Mesenchymal stem cell (in vitro differentiated cells and primary cell): ENCODE measurements around the gene EXOC3L1.

Experiments
- DNase-seq: peaks from one replicate; pipeline ENCODE4 v3.0.0-alpha.2; 2013
- H2AFZ ChIP-seq: one replicate; pipeline ENCODE4 v1.6.1; 2013; ENCODE audit warnings: low read depth, mild to moderate bottlenecking, control low read depth, inconsistent platforms, low read length, moderate library complexity
- H2AK5ac ChIP-seq: 2 replicates; pipeline ENCODE4 v1.6.1; 2013; ENCODE audit warnings: low read length, moderate library complexity, mild to moderate bottlenecking, inconsistent platforms; ENCODE audit not compliant: severe bottlenecking
- H2BK120ac ChIP-seq: one replicate; pipeline ENCODE4 v1.6.1; 2013; ENCODE audit warnings: low read depth, mild to moderate bottlenecking, inconsistent platforms, low read length, moderate library complexity
- H2BK12ac ChIP-seq, 2 experiments: one replicate each; pipeline ENCODE4 v1.6.1; 2013; ENCODE audit warnings: inconsistent platforms in 2 of 2, low read length in 2 of 2, mild to moderate bottlenecking in 2 of 2, moderate library complexity in 2 of 2, control low read depth in 1 of 2
- H2BK15ac ChIP-seq: one replicate; pipeline ENCODE4 v1.6.1; 2013; ENCODE audit warnings: mild to moderate bottlenecking, low read depth, inconsistent platforms; ENCODE audit not compliant: poor library complexity, severe bottlenecking
- H2BK5ac ChIP-seq: 2 replicates; pipeline ENCODE4 v1.6.1; 2013; ENCODE audit warnings: low read depth, mild to moderate bottlenecking, low read length, control low read depth, inconsistent platforms; ENCODE audit not compliant: poor library complexity, severe bottlenecking
- H3K14ac ChIP-seq, 2 experiments: one replicate each; pipeline ENCODE4 v1.6.1; 2013; ENCODE audit warnings: inconsistent platforms in 2 of 2, low read length in 2 of 2, control low read depth in 1 of 2, mild to moderate bottlenecking in 1 of 2, moderate library complexity in 1 of 2
- H3K18ac ChIP-seq, 2 experiments: one replicate each; pipeline ENCODE4 v1.6.1; 2013; ENCODE audit warnings: inconsistent platforms in 2 of 2, low read length in 2 of 2, control low read depth in 1 of 2, low read depth in 1 of 2, mild to moderate bottlenecking in 1 of 2
- H3K23ac ChIP-seq, 2 experiments: one replicate each; pipeline ENCODE4 v1.6.1; 2013; ENCODE audit warnings: inconsistent platforms in 2 of 2, low read length in 2 of 2, mild to moderate bottlenecking in 2 of 2, moderate library complexity in 2 of 2, control low read depth in 1 of 2
- H3K27ac ChIP-seq: 2 replicates; pipeline ENCODE4 v1.5.1; 2013; ENCODE audit warnings: mild to moderate bottlenecking, moderate library complexity, low read length, control low read depth, inconsistent platforms; ENCODE audit not compliant: poor library complexity, severe bottlenecking
- H3K27me3 ChIP-seq, 2 experiments: 2 replicates each; pipeline versions ENCODE4 v1.6.1 to v1.7.0; 2013; ENCODE audit warnings: low read length in 2 of 2, mild to moderate bottlenecking in 2 of 2, moderate library complexity in 2 of 2, control low read depth in 1 of 2, inconsistent platforms in 1 of 2; ENCODE audit not compliant: control insufficient read depth in 1 of 2, insufficient read depth in 1 of 2
- H3K36me3 ChIP-seq, 2 experiments: 2 replicates each; pipeline versions ENCODE4 v1.6.1 to v1.7.0; 2013; ENCODE audit warnings: low read length in 2 of 2, control low read depth in 1 of 2, inconsistent platforms in 1 of 2, low read depth in 1 of 2, mild to moderate bottlenecking in 1 of 2; ENCODE audit not compliant: insufficient read depth in 2 of 2, control insufficient read depth in 1 of 2
- H3K4ac ChIP-seq, 2 experiments: one replicate each; pipeline ENCODE4 v1.6.1; 2013; ENCODE audit warnings: inconsistent platforms in 2 of 2, low read length in 2 of 2, mild to moderate bottlenecking in 2 of 2, moderate library complexity in 2 of 2, control low read depth in 1 of 2, low read depth in 1 of 2
- H3K4me1 ChIP-seq: 2 replicates; pipeline ENCODE4 v1.6.1; 2013; ENCODE audit warnings: low read depth, low read length, control low read depth; ENCODE audit not compliant: control insufficient read depth, insufficient read depth
- H3K4me2 ChIP-seq: 2 replicates; pipeline ENCODE4 v1.6.1; 2013; ENCODE audit warnings: low read length, mild to moderate bottlenecking, inconsistent platforms; ENCODE audit not compliant: poor library complexity, severe bottlenecking
- H3K4me3 ChIP-seq, 2 experiments: 2 replicates each; pipeline versions ENCODE4 v1.5.1 to v1.7.0; 2013; ENCODE audit warnings: low read length in 2 of 2, mild to moderate bottlenecking in 2 of 2, control low read depth in 1 of 2, low read depth in 1 of 2; ENCODE audit not compliant: insufficient read depth in 1 of 2
- H3K79me1 ChIP-seq: replicated peaks from 2 replicates; pipeline ENCODE4 v1.6.1; 2013; ENCODE audit warnings: mild to moderate bottlenecking, control low read depth, low read length, inconsistent platforms; ENCODE audit not compliant: poor library complexity, severe bottlenecking
- H3K9ac ChIP-seq: 2 replicates; pipeline ENCODE4 v1.7.0; 2013; ENCODE audit warnings: mild to moderate bottlenecking, low read length, moderate library complexity
- H3K9me3 ChIP-seq: 2 replicates; pipeline ENCODE4 v1.7.0; 2013; ENCODE audit warnings: mild to moderate bottlenecking, low read length; ENCODE audit not compliant: control insufficient read depth
- H4K8ac ChIP-seq: one replicate; pipeline ENCODE4 v1.6.1; 2013; ENCODE audit warnings: inconsistent platforms, mild to moderate bottlenecking, low read length, moderate library complexity
- H4K91ac ChIP-seq: one replicate; pipeline ENCODE4 v1.6.1; 2013; ENCODE audit warnings: mild to moderate bottlenecking, low read length, inconsistent platforms
- WGBS: methylation state at CpG from one replicate; pipeline ENCODE4 v1.1.7; 2013; ENCODE audit warnings: mixed read lengths; 5-methylcytosine and 5-hydroxymethylcytosine counted together

Gene EXOC3L1

DNA sequence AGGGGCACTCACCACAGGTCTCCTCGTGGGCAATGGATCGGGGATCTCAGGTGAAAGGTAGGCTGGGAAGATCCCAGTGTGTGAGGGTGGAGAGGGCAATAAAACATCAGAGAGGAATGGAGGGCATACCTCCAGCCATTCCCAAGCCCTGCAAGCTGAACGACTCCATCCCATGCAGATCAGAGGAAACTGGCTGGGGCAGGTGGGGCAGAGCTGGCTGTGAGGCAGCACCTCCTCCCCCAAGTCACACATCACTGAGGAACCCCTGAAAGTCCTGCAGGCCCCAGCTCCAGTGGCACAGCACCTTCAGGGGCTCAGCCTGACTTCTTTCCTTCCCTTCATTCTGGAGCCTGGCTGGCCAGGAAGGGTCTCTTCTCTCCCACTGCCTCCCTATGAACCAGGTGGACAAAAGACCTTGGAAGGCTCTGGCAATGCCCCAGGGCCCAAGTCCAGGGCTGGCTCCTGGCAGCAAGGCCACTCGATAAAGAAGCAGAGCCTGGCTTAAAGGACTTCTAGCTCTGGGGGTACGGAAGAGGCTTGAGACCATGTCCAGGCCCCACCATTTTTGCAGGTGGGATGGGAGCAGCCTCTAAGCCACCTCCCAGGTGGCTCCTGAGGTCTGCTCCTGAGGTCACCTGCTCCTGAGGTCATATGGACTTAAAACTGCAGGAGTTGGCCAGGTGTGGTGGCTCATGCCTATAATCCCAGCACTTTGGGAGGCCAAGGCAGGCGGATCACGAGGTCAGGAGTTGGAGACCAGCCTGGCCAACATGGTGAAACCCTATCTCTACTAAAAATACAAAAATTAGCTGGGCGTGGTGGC lies 23.5 kb upstream of the EXOC3L1 start:
- Histone ChIP-seq H4K91ac (no peak overlapping the region), H4K8ac (no peak overlapping the region), H3K36me3 (peaks cover 19 to 26% of the 10 kb centered on the region in 2 experiments), H3K9ac (no peak overlapping the region), H3K9me3 (no peaks in the 10 kb centered on the region), H3K4me3 (no peak overlapping the region), H2BK15ac (no peak overlapping the region), H3K4ac (no peak overlapping the region), H3K14ac (no peak overlapping the region), H2BK12ac (no peak overlapping the region), H3K4me1 (peaks cover 4% of the 10 kb centered on the region), H3K4me2 (no peak overlapping the region), H2BK120ac (no peak overlapping the region), H2AFZ (no peak overlapping the region), H3K27me3 (no peaks in the 10 kb centered on the region), H2BK5ac (no peak overlapping the region), H2AK5ac (no peak overlapping the region), H3K27ac (no peak overlapping the region), H3K18ac (no peak overlapping the region), H3K79me1 (no peaks in the 10 kb centered on the region), H3K23ac (no peak overlapping the region)
- DNase-seq = no peak
- 80% methylated on average over 7 of the region's 8 CpGs for WGBS

DNA sequence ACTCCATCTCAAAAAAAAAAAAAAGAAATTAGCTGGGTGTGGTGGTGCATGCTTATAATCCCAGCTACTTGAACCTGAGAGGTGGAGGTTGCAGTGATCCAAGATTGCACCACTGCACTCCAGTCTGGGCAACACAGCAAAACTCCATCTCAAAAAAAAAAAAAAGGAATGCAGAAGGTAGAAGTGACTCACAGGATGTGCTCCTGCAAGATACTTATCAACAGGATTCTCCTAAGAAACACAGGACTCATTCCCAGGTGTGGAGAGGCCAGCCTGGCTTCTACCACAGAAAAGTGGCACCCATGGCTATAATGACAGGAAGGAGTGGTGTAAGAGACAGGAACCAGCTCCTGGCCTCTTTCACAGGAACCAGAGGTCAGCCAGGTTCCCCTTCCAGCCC lies 22.8 kb upstream of the EXOC3L1 start:
- peaks cover 19 to 26% of the 10 kb centered on the region in 2 experiments for H3K36me3 ChIP-seq
- no peak overlapping the region for H2AK5ac ChIP-seq
- H3K4ac ChIP-seq = no peak overlapping the region
- H3K9me3 ChIP-seq = no peaks in the 10 kb centered on the region
- H3K4me1 ChIP-seq = peaks cover 9% of the 10 kb centered on the region
- H3K27me3 ChIP-seq = no peaks in the 10 kb centered on the region
- H3K14ac ChIP-seq = no peak overlapping the region
- no peak overlapping the region for H4K91ac ChIP-seq
- H3K23ac ChIP-seq = no peak overlapping the region
- no peak overlapping the region for H4K8ac ChIP-seq
- H3K18ac ChIP-seq = no peak overlapping the region
- H2BK120ac ChIP-seq = no peak overlapping the region
- no peak for DNase-seq
- no peak overlapping the region for H3K27ac ChIP-seq
- no peaks in the 10 kb centered on the region for H3K79me1 ChIP-seq
- H2BK15ac ChIP-seq = no peak overlapping the region
- no peak overlapping the region for H2AFZ ChIP-seq
- no peak overlapping the region for H3K4me2 ChIP-seq
- no peak overlapping the region for H3K4me3 ChIP-seq
- no peak overlapping the region for H3K9ac ChIP-seq
- H2BK12ac ChIP-seq = no peak overlapping the region
- H2BK5ac ChIP-seq = no peak overlapping the region

GRCh38 chr16:67211674-67212073 lies 21.7 kb upstream of the EXOC3L1 start:
- Histone ChIP-seq H2BK12ac (no peak overlapping the region), H3K14ac (no peak overlapping the region), H3K4me1 (peaks cover 20% of the 10 kb centered on the region), H2BK15ac (no peak overlapping the region), H2AK5ac (no peak overlapping the region), H3K36me3 (peaks cover 17 to 19% of the 10 kb centered on the region in 2 experiments), H3K4ac (no peak overlapping the region), H4K8ac (no peak overlapping the region), H3K18ac (no peak overlapping the region), H3K4me2 (no peak overlapping the region), H3K23ac (no peak overlapping the region), H3K79me1 (no peaks in the 10 kb centered on the region), H3K27ac (no peak overlapping the region), H3K9me3 (no peaks in the 10 kb centered on the region), H2BK5ac (no peak overlapping the region), H2BK120ac (no peak overlapping the region), H3K9ac (no peak overlapping the region), H4K91ac (no peak overlapping the region), H2AFZ (no peak overlapping the region), H3K27me3 (no peaks in the 10 kb centered on the region), H3K4me3 (no peak overlapping the region)
- DNase-seq = no peak
- WGBS = 83% methylated on average over 7 of the region's 7 CpGs

DNA sequence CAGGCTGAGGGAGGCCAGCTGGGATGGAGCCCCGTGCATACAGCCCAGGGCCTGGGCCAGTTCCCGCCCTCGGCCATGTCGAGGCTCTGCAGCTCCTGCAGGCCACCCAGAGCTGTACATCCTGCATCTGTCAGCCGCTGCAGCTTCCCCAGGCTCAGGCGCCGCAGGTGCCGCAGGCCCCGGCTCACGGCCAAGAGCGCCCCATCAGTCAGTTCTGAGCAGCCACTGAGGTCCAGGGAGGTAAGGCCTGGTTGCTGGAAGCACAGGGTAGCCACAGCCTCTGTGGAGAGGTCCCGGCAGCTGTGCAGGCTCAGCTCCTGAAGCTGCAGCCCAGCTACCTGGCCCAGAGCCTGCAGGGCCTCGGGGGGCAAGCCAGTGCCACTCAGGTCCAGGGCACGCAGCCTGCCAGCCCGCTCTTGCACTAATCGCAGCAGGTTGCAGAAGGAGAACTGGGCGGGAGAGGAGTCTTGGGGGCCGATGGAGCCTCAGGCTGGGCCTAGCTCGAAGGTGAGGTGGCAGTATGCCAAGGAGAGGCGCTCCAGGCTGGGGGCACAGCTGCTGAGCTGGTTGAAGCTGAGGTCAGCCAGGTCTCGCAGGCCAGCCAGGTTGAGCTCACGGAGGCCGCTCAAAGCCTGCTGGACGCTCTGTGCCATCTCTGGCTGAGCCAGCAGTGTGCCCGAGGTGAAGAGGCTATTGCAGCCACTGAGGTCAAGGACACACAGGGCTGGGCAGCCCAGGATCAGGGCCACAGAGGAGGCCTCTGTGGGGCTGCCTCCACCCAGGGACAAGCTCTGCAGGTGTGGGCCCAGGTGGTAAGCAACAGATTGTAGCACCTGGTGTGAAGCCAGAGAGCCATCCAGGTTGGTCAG lies 20.4 kb upstream of the EXOC3L1 start:
- peaks cover 21% of the 10 kb centered on the region for H3K4me1 ChIP-seq
- no peaks in the 10 kb centered on the region for H3K9me3 ChIP-seq
- H3K9ac ChIP-seq = no peak overlapping the region
- no peak overlapping the region for H2BK120ac ChIP-seq
- H2AK5ac ChIP-seq = no peak overlapping the region
- DNase-seq = no peak
- no peak overlapping the region for H3K18ac ChIP-seq
- no peak overlapping the region for H3K23ac ChIP-seq
- no peak overlapping the region for H2BK15ac ChIP-seq
- H2AFZ ChIP-seq = no peak overlapping the region
- no peak overlapping the region for H3K4me3 ChIP-seq
- H2BK5ac ChIP-seq = no peak overlapping the region
- H3K4me2 ChIP-seq = no peak overlapping the region
- no peak overlapping the region for H4K91ac ChIP-seq
- H3K14ac ChIP-seq = no peak overlapping the region
- WGBS = 89% methylated on average over 25 of the region's 25 CpGs
- no peak overlapping the region for H3K4ac ChIP-seq
- H3K79me1 ChIP-seq = no peaks in the 10 kb centered on the region
- H3K27me3 ChIP-seq = no peaks in the 10 kb centered on the region
- no peak overlapping the region for H3K27ac ChIP-seq
- no peak overlapping the region for H4K8ac ChIP-seq
- H2BK12ac ChIP-seq = no peak overlapping the region
- peaks cover 14 to 19% of the 10 kb centered on the region in 2 experiments for H3K36me3 ChIP-seq
